ENCODE results near the gene CALML5. TPM values are rescaled to one million over a fixed set of nuclear protein-coding genes. Genes with fewer than 3 reads are reported as not detected.

Gene CALML5
- total RNA-seq, 4 donors from 2014 or later = not detected

DNA sequence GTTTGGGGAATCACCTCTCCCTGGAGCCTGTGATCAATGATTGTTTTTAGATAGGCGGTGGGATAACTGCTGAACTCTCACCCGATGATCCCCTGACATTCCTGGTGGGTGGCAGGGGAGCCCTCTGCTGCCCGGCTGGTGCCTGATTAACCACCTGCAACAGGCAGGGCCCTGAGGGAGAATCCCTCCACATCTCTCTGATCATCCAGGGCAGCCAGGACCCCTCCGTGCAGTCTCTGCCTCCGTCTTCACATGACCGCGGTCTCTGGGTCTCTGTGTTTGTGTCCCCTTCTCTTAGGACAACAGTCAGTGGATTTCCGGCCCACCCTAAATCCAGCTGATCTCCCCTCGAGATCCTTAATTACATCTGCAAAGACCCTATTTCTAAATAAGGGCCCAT lies 17.4 kb downstream of the CALML5 start:
- in situ Hi-C loops (cut with MboI; ENCODE audit: low pct_ligation_motif_present in 1 of 4, low pct_unique_long_range_greater_than_20kb in 1 of 4, low sequenced_read_pairs in 3 of 4) = no loop called here
- H3K9me3 ChIP-seq = no peaks in the 10 kb centered on the region
- peaks cover 0 to 8% (median 2%) of the 10 kb centered on the region in 4 donors for H3K4me1 ChIP-seq
- H3K4me3 ChIP-seq = no peak overlapping the region
- H3K27ac ChIP-seq = no peak overlapping the region
- intact Hi-C loops (cut with DNase I; ENCODE audit: low total_unique reads) = no loop called here
- no peaks in the 10 kb centered on the region for H3K27me3 ChIP-seq
- no peaks in the 10 kb centered on the region for H3K36me3 ChIP-seq
- TF ChIP-seq EP300 (IDR thresholded peaks at IDR 0.05; ENCODE audit: low read depth) (no peak), POLR2A (IDR thresholded peaks at IDR 0.05) (no peak), POLR2AphosphoS5 (IDR thresholded peaks at IDR 0.05) (no peak)
- TF ChIP-seq, protein P1, sequence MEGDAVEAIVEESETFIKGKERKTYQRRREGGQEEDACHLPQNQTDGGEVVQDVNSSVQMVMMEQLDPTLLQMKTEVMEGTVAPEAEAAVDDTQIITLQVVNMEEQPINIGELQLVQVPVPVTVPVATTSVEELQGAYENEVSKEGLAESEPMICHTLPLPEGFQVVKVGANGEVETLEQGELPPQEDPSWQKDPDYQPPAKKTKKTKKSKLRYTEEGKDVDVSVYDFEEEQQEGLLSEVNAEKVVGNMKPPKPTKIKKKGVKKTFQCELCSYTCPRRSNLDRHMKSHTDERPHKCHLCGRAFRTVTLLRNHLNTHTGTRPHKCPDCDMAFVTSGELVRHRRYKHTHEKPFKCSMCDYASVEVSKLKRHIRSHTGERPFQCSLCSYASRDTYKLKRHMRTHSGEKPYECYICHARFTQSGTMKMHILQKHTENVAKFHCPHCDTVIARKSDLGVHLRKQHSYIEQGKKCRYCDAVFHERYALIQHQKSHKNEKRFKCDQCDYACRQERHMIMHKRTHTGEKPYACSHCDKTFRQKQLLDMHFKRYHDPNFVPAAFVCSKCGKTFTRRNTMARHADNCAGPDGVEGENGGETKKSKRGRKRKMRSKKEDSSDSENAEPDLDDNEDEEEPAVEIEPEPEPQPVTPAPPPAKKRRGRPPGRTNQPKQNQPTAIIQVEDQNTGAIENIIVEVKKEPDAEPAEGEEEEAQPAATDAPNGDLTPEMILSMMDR (IDR thresholded peaks at IDR 0.05) = no peak
- DNase-seq = no peak
- WGBS, 2 donors (ENCODE audit: low coverage in 1 of 2) = 95% methylated on average over 9 of the region's 9 CpGs; no CpG with 5 or more reads in 1 of the 2 donors

DNA sequence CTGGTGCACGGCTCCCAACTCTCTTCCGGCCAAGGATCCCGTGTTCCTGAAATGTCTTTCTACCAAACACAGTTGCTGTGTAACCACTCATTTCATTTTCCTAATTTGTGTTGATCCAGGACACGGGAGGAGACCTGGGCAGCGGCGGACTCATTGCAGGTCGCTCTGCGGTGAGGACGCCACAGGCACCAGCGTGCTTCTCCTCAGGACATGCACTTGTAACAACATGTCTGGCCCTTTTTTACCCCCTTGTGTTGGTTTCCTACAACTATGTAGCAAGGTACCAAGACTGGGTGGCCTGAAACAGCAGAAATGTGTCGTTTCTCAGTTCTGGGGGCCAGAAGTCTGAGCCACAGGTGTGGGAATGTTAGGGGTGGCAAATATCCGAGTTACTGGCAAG lies 18.2 kb downstream of the CALML5 start:
- Histone ChIP-seq H3K27me3 (no peaks in the 10 kb centered on the region), H3K36me3 (no peaks in the 10 kb centered on the region), H3K4me1 (peaks cover 0 to 1% (median 0%) of the 10 kb centered on the region in 4 donors), H3K4me3 (no peak overlapping the region), H3K9me3 (no peaks in the 10 kb centered on the region), H3K27ac (no peak overlapping the region)
- DNase-seq = no peak
- in situ Hi-C loops (cut with MboI; ENCODE audit: low pct_ligation_motif_present in 1 of 4, low pct_unique_long_range_greater_than_20kb in 1 of 4, low sequenced_read_pairs in 3 of 4) = no loop called here
- no peak for TF ChIP-seq POLR2A (IDR thresholded peaks at IDR 0.05)
- no peak for TF ChIP-seq EP300 (IDR thresholded peaks at IDR 0.05; ENCODE audit: low read depth)
- no peak for TF ChIP-seq POLR2AphosphoS5 (IDR thresholded peaks at IDR 0.05)
- TF ChIP-seq, protein P1 (IDR thresholded peaks at IDR 0.05) = no peak
- 88% methylated on average over 5 to 12 of the region's 12 CpGs for WGBS, 2 donors (ENCODE audit: low coverage in 1 of 2)
- intact Hi-C loops (cut with DNase I; ENCODE audit: low total_unique reads) = no loop called here

- no peaks in the 10 kb centered on the region for H3K4me1 ChIP-seq
- DNase-seq = no peak
- TF ChIP-seq, protein P1 (IDR thresholded peaks at IDR 0.05) = no peak
- no peak for TF ChIP-seq EP300 (IDR thresholded peaks at IDR 0.05; ENCODE audit: low read depth)
- no peak for TF ChIP-seq POLR2AphosphoS5 (IDR thresholded peaks at IDR 0.05)
- TF ChIP-seq POLR2A (IDR thresholded peaks at IDR 0.05) = no peak
These were observed 19.0 kb downstream of the CALML5 start for GRCh38 chr10:5480162-5480941.

DNA sequence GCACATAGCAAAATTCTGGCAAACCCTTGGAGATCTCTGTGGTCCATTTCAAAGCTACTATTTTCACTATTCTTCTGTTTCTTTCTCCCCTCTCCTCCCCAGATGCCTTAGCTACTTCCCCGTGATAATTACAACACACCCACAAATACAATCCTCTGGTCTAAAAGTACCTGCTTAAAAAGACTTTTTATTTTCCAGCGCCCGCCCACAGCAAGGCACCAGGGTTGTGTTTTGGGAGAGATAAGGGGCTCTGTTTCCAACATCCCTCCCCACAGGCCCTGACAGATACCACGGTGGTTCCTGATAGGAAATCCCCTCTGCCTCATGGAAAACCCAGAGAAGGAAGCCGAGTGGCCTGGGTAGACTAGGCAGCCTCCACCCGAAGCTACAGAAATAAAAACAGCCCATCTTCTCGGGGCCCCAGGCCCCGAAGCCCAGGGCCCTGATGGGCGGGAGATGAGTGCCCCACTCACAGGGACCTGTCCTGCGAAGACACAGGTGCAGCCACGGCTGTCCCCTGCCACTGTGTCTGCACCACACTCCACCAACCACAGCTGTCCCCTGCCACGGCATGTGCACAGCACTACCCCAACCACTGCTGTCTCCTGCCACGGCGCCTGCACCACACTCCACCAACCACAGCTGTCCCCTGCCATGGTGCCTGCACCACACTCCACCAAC lies 19.7 kb downstream of the CALML5 start:
- H3K4me3 ChIP-seq = no peak overlapping the region
- H3K27me3 ChIP-seq = no peaks in the 10 kb centered on the region
- no peak for DNase-seq
- no peaks in the 10 kb centered on the region for H3K36me3 ChIP-seq
- H3K4me1 ChIP-seq = no peaks in the 10 kb centered on the region
- H3K27ac ChIP-seq = no peak overlapping the region
- intact Hi-C loops (cut with DNase I; ENCODE audit: low total_unique reads) (no loop called here), in situ Hi-C loops (cut with MboI; ENCODE audit: low pct_ligation_motif_present in 1 of 4, low pct_unique_long_range_greater_than_20kb in 1 of 4, low sequenced_read_pairs in 3 of 4) (no loop called here)
- no peak for TF ChIP-seq POLR2AphosphoS5 (IDR thresholded peaks at IDR 0.05)
- no peak for TF ChIP-seq EP300 (IDR thresholded peaks at IDR 0.05; ENCODE audit: low read depth)
- no peak for TF ChIP-seq POLR2A (IDR thresholded peaks at IDR 0.05)
- no peaks in the 10 kb centered on the region for H3K9me3 ChIP-seq
- 65 to 83% methylated on average over 2 to 14 of the region's 14 CpGs for WGBS, 2 donors (ENCODE audit: low coverage in 1 of 2)

More at GRCh38 chr10:5480162-5480941, 19.0 kb downstream of the CALML5 start:
- Histone ChIP-seq H3K27ac (no peak overlapping the region), H3K4me3 (no peak overlapping the region), H3K27me3 (no peaks in the 10 kb centered on the region), H3K36me3 (no peaks in the 10 kb centered on the region), H3K9me3 (no peaks in the 10 kb centered on the region)
- in situ Hi-C loops (cut with MboI; ENCODE audit: low pct_ligation_motif_present in 1 of 4, low pct_unique_long_range_greater_than_20kb in 1 of 4, low sequenced_read_pairs in 3 of 4) = no loop called here
- WGBS, 2 donors (ENCODE audit: low coverage in 1 of 2) = 88% methylated on average over 10 to 21 of the region's 21 CpGs
- intact Hi-C loops (cut with DNase I; ENCODE audit: low total_unique reads) = no loop called here

Measured in transverse colon (tissue), 4 donors.